GM12865 (cell line): ENCODE data around the gene NOL7.

ENCODE experiments used
- DNase-seq: peaks from one replicate; pipeline ENCODE4 v3.0.0; 2010; ENCODE audit warnings: low read depth
- H3K4me3 ChIP-seq: 2 replicates; pipeline ENCODE4 v1.5.1; 2011; ENCODE audit warnings: mild to moderate bottlenecking, low read depth, low read length, control low read depth
- CTCF ChIP-seq: IDR thresholded peaks from 2 replicates; pipeline ENCODE4 v1.5.1; 2011; ENCODE audit warnings: low read length, control low read depth, low read depth, inconsistent platforms; ENCODE audit not compliant: insufficient read depth; ENCODE audit errors: missing control alignments

Gene NOL7

DNA sequence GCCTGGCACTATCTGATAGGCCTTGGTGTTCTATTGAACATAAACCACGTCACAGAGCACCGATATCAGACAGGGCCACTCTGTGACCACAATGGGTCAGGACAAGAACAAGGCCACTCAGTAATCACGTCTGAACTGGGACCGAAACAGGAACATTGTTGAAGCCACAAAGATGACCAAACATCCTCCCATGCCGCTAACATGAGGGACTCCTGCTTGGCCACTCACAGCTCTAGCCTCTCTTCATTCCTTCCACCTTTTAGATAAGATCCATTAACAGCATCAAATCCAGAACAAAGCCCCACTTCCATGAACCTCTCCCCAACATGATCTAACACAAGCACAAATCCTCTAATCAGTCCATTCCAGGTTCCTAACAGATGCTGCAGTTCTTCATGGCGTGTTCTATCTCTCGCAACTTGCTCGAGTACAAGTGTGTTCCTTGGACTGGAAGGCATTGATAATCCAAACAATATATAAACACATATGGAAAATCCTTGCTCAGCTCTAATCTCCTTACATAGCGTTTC, 33.4 kb upstream of the NOL7 start:
- no peak for DNase-seq
- no peak for TF ChIP-seq CTCF
- H3K4me3 ChIP-seq = no peak overlapping the region

- H3K4me3 ChIP-seq = no peak overlapping the region
- TF ChIP-seq CTCF = no peak
- DNase-seq = no peak
These were observed 28.3 kb upstream of the NOL7 start for GRCh38 chr6:13586603-13587542.

DNA sequence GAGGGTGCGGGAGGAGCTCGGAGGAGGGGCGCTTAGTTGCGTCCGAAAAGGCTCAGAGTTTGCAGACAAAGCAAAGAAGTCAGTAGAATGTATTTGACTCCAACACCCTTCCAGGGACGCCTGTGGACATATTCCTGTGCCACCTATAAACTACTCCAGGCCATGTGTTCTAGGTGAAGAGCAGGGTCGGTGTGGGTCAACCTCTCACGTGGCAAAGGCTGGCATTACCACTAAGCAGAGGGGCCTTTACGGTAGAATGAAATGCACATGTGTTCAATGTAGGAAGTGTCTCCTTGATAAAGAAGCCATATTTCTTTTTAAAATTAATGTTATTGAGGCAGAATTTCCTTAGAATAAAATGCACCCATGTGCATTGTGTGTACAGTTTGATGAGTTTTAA, 25.3 kb upstream of the NOL7 start:
- TF ChIP-seq CTCF = no peak
- no peak overlapping the region for H3K4me3 ChIP-seq
- no peak for DNase-seq

DNA sequence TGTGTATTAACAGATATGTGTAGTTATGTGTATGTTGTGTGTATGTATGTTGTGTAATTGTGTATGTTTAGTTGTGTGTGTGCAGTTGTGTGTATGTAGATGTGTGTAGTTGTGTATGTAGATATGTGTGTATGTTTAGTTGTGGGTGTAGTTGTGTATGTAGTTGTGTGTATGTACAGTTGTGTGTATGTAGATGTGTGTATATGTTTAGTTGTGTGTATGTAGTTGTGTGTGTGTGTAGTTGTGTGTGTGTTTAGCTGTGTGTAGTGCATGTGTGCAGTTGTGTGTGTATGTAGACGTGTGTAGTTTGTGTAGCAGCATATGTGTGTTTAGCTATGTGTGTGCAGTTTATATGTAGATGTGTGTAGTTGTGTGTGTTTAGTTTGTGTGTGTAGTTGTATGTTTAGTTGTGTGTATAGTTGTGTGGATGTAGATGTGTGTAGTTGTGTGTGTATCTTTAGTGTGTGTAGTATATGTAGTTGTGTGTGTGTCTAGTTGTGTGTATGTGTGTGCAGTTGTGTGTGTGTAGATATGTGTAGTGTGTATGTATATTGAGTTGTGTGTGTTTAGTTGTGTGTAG, 24.5 kb upstream of the NOL7 start:
- H3K4me3 ChIP-seq = no peak overlapping the region
- no peak for DNase-seq
- TF ChIP-seq CTCF = no peak

DNA sequence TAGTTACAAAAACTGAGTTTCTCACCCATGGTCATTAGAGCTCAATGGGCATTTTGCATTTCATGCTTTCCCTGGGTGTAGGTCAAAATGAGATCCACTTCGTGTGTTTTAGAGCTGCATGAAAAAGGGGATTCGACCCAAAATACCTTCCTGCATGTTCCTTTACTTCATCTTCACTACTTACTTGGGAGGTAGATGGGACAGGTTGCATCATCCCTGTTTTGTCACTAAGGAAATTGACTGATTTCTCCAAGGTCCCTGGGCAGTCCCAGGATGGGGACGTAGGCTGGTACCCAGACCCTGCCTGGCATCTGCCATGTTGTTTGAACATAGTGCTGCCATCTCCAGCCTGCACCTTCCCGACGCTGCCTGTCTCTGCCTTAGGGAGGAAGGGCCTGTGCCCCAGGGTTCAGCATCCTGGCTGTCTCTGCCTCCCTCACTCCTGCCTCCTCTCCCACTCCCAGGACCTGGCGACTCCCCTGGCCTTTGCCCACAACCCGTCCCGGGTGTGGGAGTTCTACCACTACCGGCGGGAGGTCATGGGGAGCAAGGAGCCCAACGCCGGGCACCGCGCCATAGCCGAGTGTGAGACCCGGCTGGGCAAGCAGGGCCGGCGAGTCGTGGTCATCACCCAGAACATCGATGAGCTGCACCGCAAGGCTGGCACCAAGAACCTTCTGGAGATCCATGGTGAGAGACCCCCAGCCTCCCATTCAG, 23.8 kb upstream of the NOL7 start:
- no peak for DNase-seq

GRCh38 chr6:13593103-13593502, 22.0 kb upstream of the NOL7 start:
- no peak overlapping the region for H3K4me3 ChIP-seq
- no peak for TF ChIP-seq CTCF
- DNase-seq = no peak

More for the DNA sequence above, 23.8 kb upstream of the NOL7 start:
- no peak overlapping the region for H3K4me3 ChIP-seq
- TF ChIP-seq CTCF = no peak
